HG03103 (cell line): ENCODE results near the gene ERC2.
"Not testable (repeated sequence)": the region's sequence is repeated elsewhere in the genome, so short reads cannot be mapped to it uniquely, and the experiment has no call there.

Source experiments
- ATAC-seq: cut with Tn5 transposase; IDR thresholded peaks from one replicate; pipeline ENCODE4 v1.9.1; 2021; ENCODE audit warnings: low read depth; ENCODE audit not compliant: unreplicated experiment

The ERC2 gene

GRCh38 chr3:55526332-55527030 is 941.8 kb downstream of the ERC2 start:
- ATAC-seq: no peak

GRCh38 chr3:55525436-55525835 is 942.8 kb downstream of the ERC2 start:
- ATAC-seq: no peak

- ATAC-seq: no peak
Measured at GRCh38 chr3:55524565-55525244, 943.6 kb downstream of the ERC2 start.

- ATAC-seq: no peak
Measured at GRCh38 chr3:55523471-55523870, 944.8 kb downstream of the ERC2 start.

GRCh38 chr3:55521738-55522421 is 946.4 kb downstream of the ERC2 start:
- ATAC-seq: no peak

- no peak for ATAC-seq
Measured at GRCh38 chr3:55521064-55521737, 947.1 kb downstream of the ERC2 start.

GRCh38 chr3:55519019-55519418 is 949.2 kb downstream of the ERC2 start:
- ATAC-seq: no peak

- no peak for ATAC-seq
Measured at GRCh38 chr3:55518451-55518850, 949.8 kb downstream of the ERC2 start.

- no peak for ATAC-seq
Measured at GRCh38 chr3:55516392-55517030, 951.8 kb downstream of the ERC2 start.

GRCh38 chr3:55515550-55516246 is 952.6 kb downstream of the ERC2 start:
- no peak for ATAC-seq

GRCh38 chr3:55514962-55515361 is 953.3 kb downstream of the ERC2 start:
- no peak for ATAC-seq

- no peak for ATAC-seq
Measured at GRCh38 chr3:55512571-55513343, 955.5 kb downstream of the ERC2 start.

GRCh38 chr3:55511895-55512570 is 956.2 kb downstream of the ERC2 start:
- no peak for ATAC-seq

- ATAC-seq: no peak
Measured at GRCh38 chr3:55508335-55508734, 959.9 kb downstream of the ERC2 start.

GRCh38 chr3:55507808-55508207 is 960.5 kb downstream of the ERC2 start:
- ATAC-seq: no peak

GRCh38 chr3:55505776-55506175 is 962.5 kb downstream of the ERC2 start:
- no peak for ATAC-seq

- ATAC-seq: not testable (repeated sequence)
Measured at GRCh38 chr3:55505102-55505501, 963.2 kb downstream of the ERC2 start.

- ATAC-seq: no peak
Measured at GRCh38 chr3:55501905-55502304, 966.4 kb downstream of the ERC2 start.
